PC-3 (cell line): Measurements from ENCODE around the gene ACAD10. TPM values are rescaled to one million over a fixed set of nuclear protein-coding genes. Genes with fewer than 3 reads are reported as not detected.

Experiments used
- ATAC-seq: fragments of 200-7000 bp; cut with Tn5 transposase; 2 replicates; pipeline ENCODE4 v1.9.1; 2020; ENCODE audit warnings: mild to moderate bottlenecking, moderate library complexity
- Bru-seq: library from RNA; stranded (reverse); fragments of 400-500 nt; gene quantifications from one replicate; lab custom pipeline; 2021; lab: Mats Ljungman, UMichigan
- BruChase-seq, 2 experiments: library from RNA; stranded (reverse); fragments of 400-500 nt; gene quantifications; one replicate each; lab custom pipeline; 2021; lab: Mats Ljungman, UMichigan
- BruUV-seq: library from RNA; stranded (reverse); fragments of 400-500 nt; replicated peaks from 2 replicates; lab custom pipeline; 2021; lab: Mats Ljungman, UMichigan
- CTCF ChIA-PET: fragments of 300-600 bp; sonication (Branson Sonifier 250); formaldehyde crosslinking; loops from one replicate; lab custom pipeline; 2022; ENCODE audit warnings: antibody characterized with exemption; lab: Charles Lee
- POLR2A ChIA-PET: fragments of 300-600 bp; sonication (Branson Sonifier 250); formaldehyde crosslinking; loops from one replicate; lab custom pipeline; 2022; ENCODE audit warnings: antibody characterized with exemption; ENCODE audit not compliant: unreplicated experiment; lab: Charles Lee
- DNase-seq: peaks from one replicate; pipeline ENCODE4 v3.0.0-alpha.2; 2015
- H2AFZ ChIP-seq: fragments of 300-600 bp; sonication (generic); 2 replicates; pipeline ENCODE4 v1.6.0; 2016; ENCODE audit warnings: antibody characterized with exemption, low read length
- H3F3A ChIP-seq: fragments of 300-600 bp; sonication (generic); one replicate; pipeline ENCODE4 v1.6.0; 2017; ENCODE audit warnings: antibody characterized with exemption, low read length, control low read depth, mild to moderate bottlenecking; ENCODE audit not compliant: unreplicated experiment
- H3K27ac ChIP-seq: fragments of 300-600 bp; sonication (generic); 2 replicates; pipeline ENCODE4 v1.5.1; 2016; ENCODE audit warnings: mild to moderate bottlenecking, low read length
- H3K27me3 ChIP-seq: fragments of 300-600 bp; sonication (generic); 2 replicates; pipeline ENCODE4 v1.6.1; 2016; ENCODE audit warnings: low read length, mixed read lengths
- H3K36me3 ChIP-seq: fragments of 300-600 bp; sonication (generic); 2 replicates; pipeline ENCODE4 v1.6.1; 2016; ENCODE audit warnings: low read depth, mixed run types, low read length, mixed read lengths
- H3K4me1 ChIP-seq: fragments of 300-600 bp; sonication (generic); 2 replicates; pipeline ENCODE4 v1.5.1; 2016; ENCODE audit warnings: low read length; ENCODE audit not compliant: insufficient read depth
- H3K4me2 ChIP-seq: fragments of 300-600 bp; sonication (generic); 2 replicates; pipeline ENCODE4 v1.6.0; 2016; ENCODE audit warnings: low read length
- H3K4me3 ChIP-seq: fragments of 300-600 bp; sonication (generic); 2 replicates; pipeline ENCODE4 v1.5.1; 2016; ENCODE audit warnings: mild to moderate bottlenecking, low read length, mixed read lengths
- H3K79me2 ChIP-seq: fragments of 300-600 bp; sonication (generic); 2 replicates; pipeline ENCODE4 v1.6.1; 2017; ENCODE audit warnings: low read length, mixed read lengths
- H3K9ac ChIP-seq: fragments of 300-600 bp; sonication (generic); 2 replicates; pipeline ENCODE4 v1.6.0; 2016; ENCODE audit warnings: mild to moderate bottlenecking, low read length
- H3K9me2 ChIP-seq: fragments of 300-600 bp; sonication (generic); replicated peaks from 2 replicates; pipeline ENCODE4 v1.6.1; 2016; ENCODE audit warnings: mixed run types, low read length, mixed read lengths
- H3K9me3 ChIP-seq: fragments of 300-600 bp; sonication (generic); 2 replicates; pipeline ENCODE4 v1.6.1; 2016; ENCODE audit warnings: low read length, mixed read lengths
- H4K20me1 ChIP-seq: fragments of 300-600 bp; sonication (generic); 2 replicates; pipeline ENCODE4 v1.6.1; 2016; ENCODE audit warnings: low read length, mixed read lengths
- CTCF ChIP-seq: fragments of 300-600 bp; sonication (generic); conservative IDR thresholded peaks from 2 replicates; pipeline ENCODE4 v1.5.1; 2017; ENCODE audit warnings: antibody characterized with exemption, low read depth, mild to moderate bottlenecking, low read length
- EZH2 ChIP-seq: fragments of 300-600 bp; sonication (generic); IDR thresholded peaks from one replicate; pipeline ENCODE4 v1.6.1; 2017; ENCODE audit warnings: antibody characterized with exemption, mild to moderate bottlenecking, low read length; ENCODE audit not compliant: unreplicated experiment
- EZH2phosphoT487 ChIP-seq: fragments of 300-600 bp; sonication (generic); IDR thresholded peaks from 2 replicates; pipeline ENCODE4 v1.6.1; 2018; ENCODE audit warnings: mild to moderate bottlenecking, antibody characterized with exemption, low read length, borderline replicate concordance
- intact Hi-C: fragments of 100-400 bp; cut with micrococcal nuclease; formaldehyde crosslinking; loops from 2 replicates; pipeline ENCODE4 v1.9.0; 2023
- long read RNA-seq: library from polyadenylated mRNA; unstranded; transcript quantifications from one replicate; pipeline ENCODE4 v2.0.0, GENCODE V29; 2021; ENCODE audit not compliant: unreplicated experiment
- total RNA-seq: library from RNA; depleted of rRNA; stranded (reverse); fragments of >200 nt; gene quantifications from 2 replicates; pipeline ENCODE4 v1.2.3, GENCODE V29; 2014; rRNA removed

The ACAD10 gene
- total RNA-seq (21.8 and 27.4 TPM in 2 replicates), Bru-seq, nascent RNA (percentile 75 among the genes with signal in this experiment), BruChase-seq, experiment 1, labeled RNA remaining after a 6-hour chase (percentile 68 among the genes with signal in this experiment), BruChase-seq, experiment 2, labeled RNA remaining after a 2-hour chase (percentile 68 among the genes with signal in this experiment)
- long read RNA-seq, full-length matches to known transcripts, result 24 of 94 reads
- long read RNA-seq, partial matches to known transcripts, result 23 of 94 reads
- long read RNA-seq, other reads (novel, unspliced or antisense), result 47 of 94 reads

GRCh38 chr12:111685811-111686573 is at the start of gene ACAD10, which contains the start of gene BRAP:
ACAD10 (plus strand) TSS chr12:111686053; CDS start chr12:111692710, 6,657 bp downstream.
BRAP (minus strand) TSS chr12:111685956; CDS start chr12:111685792, 164 bp downstream.
- ChIA-PET CTCF (interaction anchor here (0.5 to 1.4 kb wide), 3 partner anchors 127 to 234 kb away, joined by 3 to 7 read pairs (median 3); no protein-coding TSS in a partner anchor), POLR2A (interaction anchor here (0.7 kb wide), 1 partner anchor 165 kb away, joined by 11 read pairs; no protein-coding TSS in a partner anchor)
- intact Hi-C loops, result no loop called here
- Histone ChIP-seq H3K27me3 (no peaks in the 10 kb centered on the region), H3K9ac (peak within 1 kb of the TSS; percentile 90), H2AFZ (peak within 1 kb of the TSS; percentile 84), H3K4me2 (peak within 1 kb of the TSS; percentile 90), H3K36me3 (peaks cover 19% of the 10 kb centered on the region), H3K9me2 (no peaks in the 10 kb centered on the region), H3K4me3 (peak within 1 kb of the TSS; percentile 86), H4K20me1 (no peaks in the 10 kb centered on the region), H3K4me1 (peaks cover 16% of the 10 kb centered on the region), H3K9me3 (no peaks in the 10 kb centered on the region), H3F3A (no peaks in the 10 kb centered on the region), H3K27ac (peak within 1 kb of the TSS; percentile 48), H3K79me2 (peaks cover 51% of the 10 kb centered on the region)
- TSS peak; percentile 86 for BruUV-seq
- ATAC-seq (peak; percentile 95), DNase-seq (peak; percentile 98)
- TF ChIP-seq EZH2 (no peak), CTCF (no peak), EZH2phosphoT487 (no peak)

- intact Hi-C loops, result no loop called here
- ChIA-PET POLR2A (no interaction called here), CTCF (no interaction called here)
- ATAC-seq (no peak), DNase-seq (no peak)
- no peaks in the 10 kb centered on the region for H3K9me2 ChIP-seq
- no peaks in the 10 kb centered on the region for H4K20me1 ChIP-seq
- H2AFZ ChIP-seq, result no peak overlapping the region
- H3K27ac ChIP-seq, result no peak overlapping the region
- H3K27me3 ChIP-seq, result no peaks in the 10 kb centered on the region
- no peaks in the 10 kb centered on the region for H3K4me1 ChIP-seq
- H3K4me3 ChIP-seq, result no peak overlapping the region
- H3K9ac ChIP-seq, result no peak overlapping the region
- BruUV-seq, result no TSS peak
- no peak for TF ChIP-seq EZH2
- TF ChIP-seq EZH2phosphoT487, result no peak
- TF ChIP-seq CTCF, result no peak
- no peak overlapping the region for H3K4me2 ChIP-seq
- H3K79me2 ChIP-seq, result no peaks in the 10 kb centered on the region
- peaks cover 3% of the 10 kb centered on the region; the same call in 1 of the 2 replicates for H3K36me3 ChIP-seq
- H3K9me3 ChIP-seq, result no peaks in the 10 kb centered on the region
- H3F3A ChIP-seq, result no peaks in the 10 kb centered on the region
Observed at GRCh38 chr12:111636209-111636945, 49.5 kb upstream of the ACAD10 start.
